H1 (cell line): Measurements from ENCODE around the gene GNG10. TPM values are rescaled to one million over a fixed set of nuclear protein-coding genes. Genes with fewer than 3 reads are reported as not detected.

Experiments
- CTCF ChIA-PET: fragments of 300-600 bp; sonication (Branson Sonifier 250); formaldehyde crosslinking; loops from one replicate; lab custom pipeline; 2021; ENCODE audit not compliant: partially characterized antibody; lab: Charles Lee
- POLR2A ChIA-PET: fragments of 300-600 bp; sonication (Branson Sonifier 250); formaldehyde crosslinking; loops from one replicate; lab custom pipeline; 2021; ENCODE audit warnings: inconsistent platforms; ENCODE audit not compliant: partially characterized antibody; lab: Charles Lee
- DNase-seq, 2 experiments: peaks; one replicate each; pipeline versions ENCODE4 v3.0.0 to v3.0.0-alpha.2; 2010 to 2022; ENCODE audit warnings: low spot score in 2 of 2, low read depth in 1 of 2, mixed read lengths in 1 of 2
- FAIRE-seq: peaks from 2 replicates; lab custom pipeline; 2011; peaks lifted over from hg19 to GRCh38; lab: Jason Lieb, UNC
- H2AFZ ChIP-seq: 2 replicates; pipeline ENCODE4 v1.8.1; 2012; ENCODE audit warnings: low read length, inconsistent platforms
- H2AK5ac ChIP-seq: 2 replicates; pipeline ENCODE4 v1.6.1; 2013; ENCODE audit warnings: low read depth, low read length
- H2BK120ac ChIP-seq: replicated peaks from 2 replicates; pipeline ENCODE3; 2013; ENCODE audit warnings: low read depth, low read length, inconsistent platforms
- H2BK12ac ChIP-seq: 2 replicates; pipeline ENCODE4 v1.6.1; 2013; ENCODE audit warnings: low read depth, low read length
- H2BK15ac ChIP-seq: 2 replicates; pipeline ENCODE4 v1.6.1; 2013; ENCODE audit warnings: low read length
- H2BK20ac ChIP-seq: 2 replicates; pipeline ENCODE4 v1.6.1; 2013; ENCODE audit warnings: low read length
- H2BK5ac ChIP-seq: 2 replicates; pipeline ENCODE4 v1.6.1; 2013; ENCODE audit warnings: low read depth, low read length
- H3K14ac ChIP-seq: 2 replicates; pipeline ENCODE4 v1.6.1; 2013; ENCODE audit warnings: inconsistent platforms; ENCODE audit not compliant: insufficient read length
- H3K18ac ChIP-seq: 2 replicates; pipeline ENCODE4 v1.6.1; 2013; ENCODE audit warnings: low read length; ENCODE audit errors: extremely low read depth
- H3K23ac ChIP-seq: 2 replicates; pipeline ENCODE4 v1.6.1; 2013; ENCODE audit warnings: inconsistent platforms; ENCODE audit not compliant: insufficient read length
- H3K23me2 ChIP-seq: 2 replicates; pipeline ENCODE4 v1.6.1; 2013; ENCODE audit warnings: low read depth, low read length
- H3K27ac ChIP-seq: 2 replicates; pipeline ENCODE4 v1.6.1; 2011; ENCODE audit warnings: low read depth, low read length, inconsistent platforms
- H3K27me3 ChIP-seq, 4 experiments: replicated peaks in 1 of 4; 1 replicate in 1 of 4; 2 replicates in 3 of 4; pipeline versions ENCODE4 v1.6.1 to v1.8.1; 2011 to 2013; ENCODE audit warnings: low read length in 3 of 4, mild to moderate bottlenecking in 3 of 4, inconsistent platforms in 2 of 4, mixed read lengths in 2 of 4, moderate library complexity in 1 of 4; ENCODE audit not compliant: control insufficient read depth in 3 of 4, insufficient read depth in 3 of 4; ENCODE audit errors: extremely low read depth in 1 of 4
- H3K36me3 ChIP-seq, 4 experiments: 2 replicates each; pipeline versions ENCODE4 v1.6.1 to v1.8.1; 2011 to 2013; ENCODE audit warnings: mild to moderate bottlenecking in 4 of 4, low read length in 3 of 4, moderate library complexity in 2 of 4, control low read depth in 1 of 4, inconsistent platforms in 1 of 4; ENCODE audit not compliant: insufficient read depth in 4 of 4, control insufficient read depth in 2 of 4
- H3K4ac ChIP-seq: replicated peaks from 2 replicates; pipeline ENCODE3; 2013; ENCODE audit warnings: low read length, low read depth, mixed read lengths, inconsistent platforms; ENCODE audit not compliant: insufficient read length
- H3K4me1 ChIP-seq, 4 experiments: replicated peaks in 1 of 4; 1 replicate in 1 of 4; 2 replicates in 3 of 4; pipeline versions ENCODE4 v1.6.1 to v1.8.1; 2011 to 2013; ENCODE audit warnings: low read length in 3 of 4, inconsistent platforms in 2 of 4, mixed read lengths in 1 of 4; ENCODE audit not compliant: insufficient read depth in 4 of 4, control insufficient read depth in 3 of 4
- H3K4me2 ChIP-seq, 2 experiments: 2 replicates each; pipeline versions ENCODE4 v1.6.1 to v1.8.1; 2011 to 2013; ENCODE audit warnings: low read depth in 2 of 2, low read length in 2 of 2, control low read depth in 1 of 2, inconsistent platforms in 1 of 2, mild to moderate bottlenecking in 1 of 2; ENCODE audit not compliant: insufficient read depth in 1 of 2
- H3K4me3 ChIP-seq, 4 experiments: fragments of 200-600, 300-600 bp in 1 of 4; sonication (generic), shearing (Covaris generic), sonication (Bioruptor Twin) in 1 of 4; 2 replicates each; pipeline versions ENCODE4 v1.5.1 to v1.8.1; 2011 to 2016; ENCODE audit warnings: low read length in 4 of 4, low read depth in 3 of 4, control low read depth in 2 of 4, inconsistent platforms in 2 of 4, mild to moderate bottlenecking in 2 of 4, mixed read lengths in 1 of 4, moderate library complexity in 1 of 4; ENCODE audit not compliant: insufficient read depth in 2 of 4; ENCODE audit errors: extremely low read depth in 1 of 4
- H3K56ac ChIP-seq: replicated peaks from 2 replicates; pipeline ENCODE3; 2013; ENCODE audit warnings: low read depth, mild to moderate bottlenecking, mixed read lengths, low read length, inconsistent platforms; ENCODE audit not compliant: insufficient read length
- H3K79me1 ChIP-seq: 2 replicates; pipeline ENCODE4 v1.6.1; 2013; ENCODE audit warnings: low read depth, low read length, control low read depth
- H3K79me2 ChIP-seq, 2 experiments: 2 replicates each; pipeline versions ENCODE4 v1.6.1 to v1.8.1; 2012 to 2013; ENCODE audit warnings: low read length in 2 of 2, mild to moderate bottlenecking in 2 of 2, inconsistent platforms in 1 of 2; ENCODE audit not compliant: insufficient read depth in 2 of 2, control insufficient read depth in 1 of 2
- H3K9ac ChIP-seq, 4 experiments: replicated peaks in 1 of 4; 1 replicate in 1 of 4; 2 replicates in 3 of 4; pipeline versions ENCODE4 v1.6.1 to v1.8.1; 2011 to 2013; ENCODE audit warnings: low read depth in 3 of 4, low read length in 3 of 4, control low read depth in 2 of 4, mild to moderate bottlenecking in 2 of 4, moderate library complexity in 2 of 4, inconsistent platforms in 1 of 4; ENCODE audit errors: extremely low read depth in 1 of 4
- H3K9me3 ChIP-seq, 2 experiments: 2 replicates each; pipeline versions ENCODE4 v1.6.1 to v1.8.1; 2012 to 2013; ENCODE audit warnings: mild to moderate bottlenecking in 2 of 2, moderate library complexity in 2 of 2, control low read depth in 1 of 2, inconsistent platforms in 1 of 2, low read depth in 1 of 2, low read length in 1 of 2, mixed read lengths in 1 of 2; ENCODE audit not compliant: insufficient read depth in 2 of 2
- H4K20me1 ChIP-seq, 2 experiments: replicated peaks in 1 of 2; 2 replicates each; pipeline versions ENCODE3 to v1.8.1; 2011 to 2013; ENCODE audit warnings: inconsistent platforms in 2 of 2, low read length in 2 of 2, mild to moderate bottlenecking in 1 of 2; ENCODE audit not compliant: insufficient read depth in 2 of 2, control insufficient read depth in 1 of 2
- H4K5ac ChIP-seq: 2 replicates; pipeline ENCODE4 v1.6.1; 2013; ENCODE audit warnings: low read length, low read depth, mixed read lengths, inconsistent platforms; ENCODE audit not compliant: insufficient read length
- H4K8ac ChIP-seq: 2 replicates; pipeline ENCODE4 v1.8.0; 2013; ENCODE audit warnings: mild to moderate bottlenecking, moderate library complexity, low read length, inconsistent platforms; ENCODE audit not compliant: insufficient read depth; ENCODE audit errors: extremely low read depth
- H4K91ac ChIP-seq: replicated peaks from 2 replicates; pipeline ENCODE3; 2013; ENCODE audit warnings: low read length, mixed read lengths, inconsistent platforms; ENCODE audit not compliant: insufficient read length
- CHD1 ChIP-seq: IDR thresholded peaks from 2 replicates; pipeline ENCODE4 v1.6.1; 2012; ENCODE audit warnings: low read depth, low read length, improper control_type of control experiment
- CREB1 ChIP-seq: IDR thresholded peaks from 2 replicates; pipeline ENCODE4 v1.6.1; 2012; ENCODE audit warnings: inconsistent platforms
- CTCF ChIP-seq, 3 experiments: IDR thresholded peaks; 1 replicate in 2 of 3; 2 replicates in 1 of 3; pipeline versions ENCODE4 v1.5.1 to v1.6.1; 2011; ENCODE audit warnings: low read length in 3 of 3, mild to moderate bottlenecking in 3 of 3, inconsistent platforms in 2 of 3, low read depth in 1 of 3, moderate library complexity in 1 of 3; ENCODE audit not compliant: insufficient read depth in 1 of 3; ENCODE audit errors: control extremely low read depth in 1 of 3
- HDAC2 ChIP-seq, 2 experiments: fragments of 300-600 bp in 1 of 2; sonication (generic) in 1 of 2; IDR thresholded peaks; 2 replicates each; pipeline ENCODE4 v1.6.1; 2011 to 2012; ENCODE audit warnings: low read depth in 2 of 2, low read length in 2 of 2, mild to moderate bottlenecking in 2 of 2, moderate library complexity in 2 of 2, borderline replicate concordance in 1 of 2, inconsistent platforms in 1 of 2
- KDM5A ChIP-seq: fragments of 200-600 bp; IDR thresholded peaks from 2 replicates; pipeline ENCODE4 v1.7.1; 2012; ENCODE audit warnings: mild to moderate bottlenecking, low read length, inconsistent platforms, mixed read lengths
- NRF1 ChIP-seq: IDR thresholded peaks from 2 replicates; pipeline ENCODE4 v1.6.1; 2011; ENCODE audit warnings: mild to moderate bottlenecking, low read depth, low read length, improper control_type of control experiment
- SP1 ChIP-seq: IDR thresholded peaks from 2 replicates; pipeline ENCODE4 v1.6.1; 2011; ENCODE audit warnings: low read depth, low read length
- SP2 ChIP-seq: IDR thresholded peaks from 2 replicates; pipeline ENCODE4 v1.6.1; 2012; ENCODE audit warnings: mild to moderate bottlenecking, low read length, inconsistent platforms
- SP4 ChIP-seq: IDR thresholded peaks from 2 replicates; pipeline ENCODE4 v1.6.1; 2012; ENCODE audit warnings: low read length, inconsistent platforms
- WGBS, 2 experiments: shearing (Covaris generic) in 1 of 2; methylation state at CpG; one replicate each; pipeline versions ENCODE4 v1.1.6 to v1.1.7; 2013 to 2015; ENCODE audit warnings: low lambda C conversion rate in 2 of 2, mixed read lengths in 2 of 2, inconsistent platforms in 1 of 2, low coverage in 1 of 2, missing lambda C conversion rate in 1 of 2; ENCODE audit not compliant: insufficient replicate concordance in 2 of 2, insufficient coverage in 1 of 2, insufficient read length in 1 of 2; ENCODE audit errors: extremely low coverage in 1 of 2, missing lambda C conversion rate in 1 of 2; 5-methylcytosine and 5-hydroxymethylcytosine counted together
- polyA plus RNA-seq, 7 experiments: library from polyadenylated mRNA; depleted of rRNA in 3 of 7; stranded (reverse) in 5 of 7; unstranded in 2 of 7; fragments of >200 nt in 5 of 7; fragments of 200-250 nt in 2 of 7; gene quantifications; 1 replicate in 5 of 7; 2 replicates in 1 of 7; 4 replicates in 1 of 7; pipeline versions ENCODE4 v1.2.1 to v1.2.3, GENCODE V29; 2011 to 2013; ENCODE audit warnings: missing spikeins in 2 of 7, mixed read lengths in 2 of 7
- total RNA-seq: library from RNA; stranded (reverse); fragmentation: NEBNext Ultra II Directional; extraction: Animal tissue kit (Norgen Biotek cat#: 25700); gene quantifications from 2 replicates; pipeline ENCODE4 v1.2.1, GENCODE V29; 2021

GNG10 gene
- total and polyA plus RNA-seq, 2 of the 8 experiments (the other 6 are each of a cell fraction or from before 2014, with no cell fraction given), result 24.7 to 28.5 TPM

GRCh38 chr9:111631214-111631971 is 30.0 kb upstream of the GNG10 start, which contains the start of gene DNAJC25:
TSS of gene DNAJC25 (plus strand) at chr9:111631334. CDS start at chr9:111631408, 74 bp downstream.
- Histone ChIP-seq H2AFZ (peak within 1 kb of the TSS; percentile 97), H2BK120ac (no peak within 1 kb of the TSS), H3K23me2 (peaks cover 8% of the 10 kb centered on the region; the same call in 1 of the 2 replicates), H3K79me1 (no peaks in the 10 kb centered on the region), H3K27me3 (no peaks in the 10 kb centered on the region), H2AK5ac (no peak within 1 kb of the TSS), H3K4me3 (peak within 1 kb of the TSS; percentile 81 to 92 (median 90)), H2BK15ac (no peak within 1 kb of the TSS), H3K9me3 (no peaks in the 10 kb centered on the region), H3K18ac (peak within 1 kb of the TSS; percentile 11; the same call in 1 of the 2 replicates), H2BK20ac (no peak within 1 kb of the TSS), H3K14ac (no peak within 1 kb of the TSS), H3K36me3 (no peaks in the 10 kb centered on the region), H4K20me1 (peaks cover 3 to 7% of the 10 kb centered on the region in 2 experiments), H3K79me2 (peaks cover 13 to 48% of the 10 kb centered on the region in 2 experiments), H4K5ac (peak within 1 kb of the TSS; percentile 42), H2BK12ac (no peak within 1 kb of the TSS), H3K56ac (peak within 1 kb of the TSS; percentile 1), H3K27ac (peak within 1 kb of the TSS; percentile 49; the same call in 1 of the 2 replicates), H3K4me2 (peak within 1 kb of the TSS; percentile 90 to 94), H4K8ac (peak within 1 kb of the TSS; percentile 45), H3K4me1 (peaks cover 0 to 3% (median 0%) of the 10 kb centered on the region in 4 experiments; a peak in 3 of 7 replicates), H3K9ac (peak within 1 kb of the TSS; percentile 85 to 96 (median 86)), H4K91ac (no peak within 1 kb of the TSS), H2BK5ac (no peak within 1 kb of the TSS), H3K23ac (no peak within 1 kb of the TSS), H3K4ac (no peak within 1 kb of the TSS)
- peak; percentile 96 to 99 for DNase-seq
- peak; percentile 91 for FAIRE-seq
- ChIA-PET POLR2A (interaction anchor here (0.7 to 5.0 kb wide), 16 partner anchors 10 to 106 kb away, joined by 3 to 27 read pairs (median 4); partner anchors contain the start of genes GNG10 and PTGR1), CTCF (interaction anchor here (1.0 to 1.1 kb wide), 2 partner anchors 33 to 43 kb away, joined by 3 to 5 read pairs; no protein-coding TSS in a partner anchor)
- WGBS, 2 experiments, result 2% methylated on average over 59 of the region's 79 CpGs; no CpG with 5 or more reads in 1 of the 2 experiments
- TF ChIP-seq SP2, result no peak
- TF ChIP-seq CHD1, result 0 out of 2 replicates have a peak, but pooled peaks have one; percentile 3
- no peak for TF ChIP-seq KDM5A
- TF ChIP-seq HDAC2 (IDR thresholded peaks at IDR 0.05; ENCODE audit: borderline replicate concordance in 1 of 2, low read depth in 2 of 2, low read length in 2 of 2), result no peak; a peak in 1 of 4 replicates
- no peak; the same call in 1 of the 2 replicates for TF ChIP-seq SP4
- 0 out of 2 replicates have a peak, but pooled peaks have one; percentile 3 for TF ChIP-seq SP1
- TF ChIP-seq CREB1, result peak; percentile 95
- 0 out of 4 replicates have a peak, but pooled peaks of 1 of the 3 experiments have one; percentile 1 for TF ChIP-seq CTCF (IDR thresholded peaks at IDR 0.05; ENCODE audit: control extremely low read depth in 1 of 3, insufficient read depth in 1 of 3, low read depth in 1 of 3, low read length in 3 of 3)
- peak; percentile 89 for TF ChIP-seq NRF1
